ENCODE measurements around the gene HS3ST4. TPM values are rescaled to one million over a fixed set of nuclear protein-coding genes. Genes with fewer than 3 reads are reported as not detected.

The HS3ST4 gene
- total RNA-seq, 1 experiment from 2014 or later: not detected

GRCh38 chr16:26053889-26054288 is 362.1 kb downstream of the HS3ST4 start:
- Histone ChIP-seq H3K9me3 (ENCODE audit: control insufficient read depth, insufficient read depth, low read depth, low read length) (no peaks in the 10 kb centered on the region), H3K36me3 (ENCODE audit: control insufficient read depth, insufficient read depth, low read length) (no peaks in the 10 kb centered on the region), H3K27me3 (ENCODE audit: control insufficient read depth, insufficient read depth, low read length) (no peaks in the 10 kb centered on the region), H3K4me3 (ENCODE audit: low read depth in 2 of 2, low read length in 2 of 2) (no peak overlapping the region), H3K4me1 (ENCODE audit: control insufficient read depth, insufficient read depth, low read length) (no peaks in the 10 kb centered on the region), H3K27ac (ENCODE audit: low read length) (no peak overlapping the region)
- in situ Hi-C loops (cut with HindIII; ENCODE audit: low pct_unique_long_range_greater_than_20kb, low sequenced_read_pairs): no loop called here
- ATAC-seq (no peak), DNase-seq (ENCODE audit: low read depth, low spot score) (no peak)
- TF ChIP-seq CTCF (IDR thresholded peaks at IDR 0.05) (no peak), REST (IDR thresholded peaks at IDR 0.05; ENCODE audit: insufficient read depth in 1 of 2, low read depth in 2 of 2, low read length in 1 of 2) (no peak), SIN3A (IDR thresholded peaks at IDR 0.05; ENCODE audit: borderline replicate concordance, insufficient read depth, low read depth, low read length) (no peak), POLR2AphosphoS5 (IDR thresholded peaks at IDR 0.05; ENCODE audit: low read depth, low read length) (no peak), TCF7L2 (IDR thresholded peaks at IDR 0.05; ENCODE audit: low read depth, low read length) (no peak)
- intact Hi-C loops (cut with micrococcal nuclease; ENCODE audit: unreplicated experiment): no loop called here
- BruUV-seq (replicated peaks): no TSS peak
- POLR2A ChIA-PET: interaction anchor here (0.6 kb wide), 1 partner anchor 917 kb away, joined by 3 read pairs; no protein-coding TSS in a partner anchor
- CTCF ChIA-PET: no interaction called here

GRCh38 chr16:26058326-26058725 is 366.6 kb downstream of the HS3ST4 start:
- DNase-seq (ENCODE audit: low read depth, low spot score) (no peak), ATAC-seq (no peak)
- in situ Hi-C loops (cut with HindIII; ENCODE audit: low pct_unique_long_range_greater_than_20kb, low sequenced_read_pairs): no loop called here
- BruUV-seq (replicated peaks): no TSS peak
- POLR2A ChIA-PET: no interaction called here
- CTCF ChIA-PET: no interaction called here
- Histone ChIP-seq H3K27me3 (ENCODE audit: control insufficient read depth, insufficient read depth, low read length) (no peaks in the 10 kb centered on the region), H3K27ac (ENCODE audit: low read length) (no peak overlapping the region), H3K9me3 (ENCODE audit: control insufficient read depth, insufficient read depth, low read depth, low read length) (no peaks in the 10 kb centered on the region), H3K36me3 (ENCODE audit: control insufficient read depth, insufficient read depth, low read length) (no peaks in the 10 kb centered on the region), H3K4me1 (ENCODE audit: control insufficient read depth, insufficient read depth, low read length) (no peaks in the 10 kb centered on the region), H3K4me3 (ENCODE audit: low read depth in 2 of 2, low read length in 2 of 2) (no peak overlapping the region)
- intact Hi-C loops (cut with micrococcal nuclease; ENCODE audit: unreplicated experiment): no loop called here
- TF ChIP-seq POLR2AphosphoS5 (IDR thresholded peaks at IDR 0.05; ENCODE audit: low read depth, low read length) (no peak), REST (IDR thresholded peaks at IDR 0.05; ENCODE audit: insufficient read depth in 1 of 2, low read depth in 2 of 2, low read length in 1 of 2) (no peak)

Measured in Panc1 (cell line).